GM19463 (cell line): ENCODE data around the gene BNIP1.

ENCODE experiments used
- ATAC-seq: cut with Tn5 transposase; IDR thresholded peaks from one replicate; pipeline ENCODE4 v1.9.1; 2021; ENCODE audit warnings: mild to moderate bottlenecking, moderate library complexity; ENCODE audit not compliant: unreplicated experiment

The BNIP1 gene

GRCh38 chr5:173208296-173208695, 64.0 kb downstream of the BNIP1 start:
- no peak for ATAC-seq

GRCh38 chr5:173210877-173211276, 66.5 kb downstream of the BNIP1 start:
- no peak for ATAC-seq

- ATAC-seq = no peak
These were observed 67.0 kb downstream of the BNIP1 start for GRCh38 chr5:173211284-173211683.

GRCh38 chr5:173213236-173213933, 69.1 kb downstream of the BNIP1 start:
- ATAC-seq = no peak
